ENCODE measurements around the gene PSMF1. TPM values are rescaled to one million over a fixed set of nuclear protein-coding genes. Genes with fewer than 3 reads are reported as not detected.

Gene PSMF1
- total and polyA plus RNA-seq, 2 donors (not counting 3 experiments of a cell fraction or from before 2014, with no cell fraction given) = 142 to 354 TPM

DNA sequence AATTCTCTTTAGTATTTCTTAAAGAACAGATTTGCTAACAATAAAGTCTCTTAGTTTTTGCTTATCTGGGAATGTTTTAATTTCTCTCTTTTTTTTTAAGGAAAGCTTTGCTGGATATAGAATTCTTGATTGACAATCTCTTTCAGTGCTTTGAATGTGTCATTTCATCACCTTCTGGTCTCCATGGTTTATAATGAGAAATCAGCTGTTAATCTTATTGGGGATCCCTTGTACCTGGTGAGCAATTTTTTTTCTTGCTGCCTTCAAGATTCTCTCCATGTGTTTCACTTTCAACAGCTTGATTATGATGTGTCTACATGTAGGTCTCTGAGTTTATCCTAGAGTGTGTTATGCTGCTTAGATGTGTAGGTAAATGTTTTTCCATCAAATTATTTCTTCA, 16.4 kb upstream of the PSMF1 start:
- Histone ChIP-seq H3K9ac (replicated peaks; ENCODE audit: extremely low read depth, insufficient read depth, low read length) (no peak overlapping the region), H2AFZ (ENCODE audit: low read depth, low read length) (no peak overlapping the region), H3K4me3 (replicated peaks in 1 of 3; ENCODE audit: insufficient read depth in 1 of 3, low read depth in 1 of 3, low read length in 3 of 3) (no peak overlapping the region), H3K79me2 (ENCODE audit: control insufficient read depth, insufficient read depth, low read length) (no peaks in the 10 kb centered on the region), H3K36me3 (ENCODE audit: control insufficient read depth in 2 of 2, extremely low read depth in 1 of 2, insufficient read depth in 2 of 2, low read length in 2 of 2) (no peaks in the 10 kb centered on the region), H3K27me3 (ENCODE audit: control insufficient read depth in 2 of 2, insufficient read depth in 2 of 2, low read length in 2 of 2) (peaks cover 9 to 16% of the 10 kb centered on the region in 2 experiments), H3K9me3 (replicated peaks; ENCODE audit: control insufficient read depth, insufficient read depth, low read length) (no peaks in the 10 kb centered on the region), H3K4me2 (ENCODE audit: insufficient read depth, low read length) (no peak overlapping the region), H3K27ac (ENCODE audit: insufficient read depth, low read depth, low read length) (no peak overlapping the region), H3K4me1 (ENCODE audit: control insufficient read depth, extremely low read depth, insufficient read depth, low read length) (no peaks in the 10 kb centered on the region), H4K20me1 (replicated peaks; ENCODE audit: control insufficient read depth, extremely low read depth, insufficient read depth, low read length) (no peaks in the 10 kb centered on the region), H3K9me1 (replicated peaks; ENCODE audit: control insufficient read depth, extremely low read depth, insufficient read depth, low read length) (no peaks in the 10 kb centered on the region)
- no peak for TF ChIP-seq CTCF (IDR thresholded peaks at IDR 0.05; ENCODE audit: extremely low read depth in 1 of 2, insufficient read depth in 1 of 2, low read depth in 1 of 2, low read length in 2 of 2)
- TF ChIP-seq, protein P1, sequence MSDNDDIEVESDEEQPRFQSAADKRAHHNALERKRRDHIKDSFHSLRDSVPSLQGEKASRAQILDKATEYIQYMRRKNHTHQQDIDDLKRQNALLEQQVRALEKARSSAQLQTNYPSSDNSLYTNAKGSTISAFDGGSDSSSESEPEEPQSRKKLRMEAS (IDR thresholded peaks at IDR 0.05; ENCODE audit: insufficient read depth, insufficient read length) = no peak
- TF ChIP-seq JUN (IDR thresholded peaks at IDR 0.05; ENCODE audit: borderline replicate concordance, insufficient read depth, insufficient read length, low read depth) = no peak
- no peak for TF ChIP-seq EZH2 (IDR thresholded peaks at IDR 0.05; ENCODE audit: borderline replicate concordance, low read depth, low read length, severe bottlenecking)
- TF ChIP-seq POLR2A (IDR thresholded peaks at IDR 0.05; ENCODE audit: low read depth, low read length) = no peak
- TF ChIP-seq MYC (IDR thresholded peaks at IDR 0.05; ENCODE audit: low read depth, low read length) = no peak
- TF ChIP-seq FOS (IDR thresholded peaks at IDR 0.05; ENCODE audit: borderline replicate concordance, insufficient read depth, low read length) = no peak
- TF ChIP-seq GATA2 (IDR thresholded peaks at IDR 0.05; ENCODE audit: insufficient read depth, insufficient read length, low read depth, low read length) = no peak
- no peak for TF ChIP-seq POLR2AphosphoS5 (IDR thresholded peaks at IDR 0.05; ENCODE audit: insufficient read depth, low read depth, low read length)
- CTCF ChIA-PET = no interaction called here
- no peak for FAIRE-seq
- no TSS peak for BruUV-seq (replicated peaks)
- DNase-seq (ENCODE audit: low read depth, low spot score) = no peak
- intact Hi-C loops (cut with micrococcal nuclease) = no loop called here
- dilution Hi-C loops (cut with MboI; ENCODE audit: extremely low pct_ligation_motif_present, low sequenced_read_pairs) = no loop called here
- POLR2A ChIA-PET = no interaction called here

Data from endothelial cell of umbilical vein (primary cell).